ENCODE data around the gene CBFA2T3. TPM values are rescaled to one million over a fixed set of nuclear protein-coding genes. Genes with fewer than 3 reads are reported as not detected.

CBFA2T3 gene
- polyA plus RNA-seq, 3 donors = 5.3 to 32.2 (median 6.2) TPM

DNA sequence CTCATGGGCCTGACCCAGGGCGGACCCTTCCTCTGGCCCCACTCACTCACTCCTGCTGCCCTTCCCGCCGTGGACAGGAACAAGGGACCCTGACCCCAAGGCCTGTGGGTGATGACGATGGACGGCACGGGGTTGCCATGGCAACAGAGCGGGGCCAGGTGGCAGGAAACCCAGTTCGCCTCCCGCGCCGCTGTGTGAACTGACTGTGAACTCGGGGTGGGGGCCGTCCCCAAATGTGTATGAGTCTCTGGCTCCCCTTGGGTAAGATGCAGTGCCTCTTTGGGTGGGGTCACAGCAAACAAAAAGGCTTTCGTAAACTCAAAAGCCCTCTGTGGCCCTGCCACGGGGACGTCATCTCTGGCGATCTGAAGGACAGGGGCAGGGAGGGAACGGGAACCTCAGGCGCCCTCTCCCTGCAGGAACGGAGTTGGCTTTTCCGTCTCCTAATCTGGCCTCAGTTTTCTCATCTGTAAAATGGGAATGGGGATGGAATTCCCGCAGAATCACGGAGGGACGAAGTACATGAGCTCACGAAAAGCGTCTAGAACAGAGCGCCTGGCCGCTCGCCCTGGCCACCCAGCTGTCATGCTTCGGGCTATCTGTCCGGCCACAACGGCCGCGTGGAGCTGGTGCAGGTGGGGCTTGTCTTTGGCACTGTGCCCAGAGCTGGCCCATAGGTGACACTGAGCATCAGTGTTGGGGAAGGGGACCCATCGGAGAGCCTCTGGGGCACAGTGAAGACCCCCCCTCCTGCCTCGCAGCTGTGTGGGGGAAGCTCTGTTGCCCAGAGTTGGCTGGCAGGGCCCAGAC lies 65.7 kb downstream of the CBFA2T3 start:
- H3K9me3 Mint-ChIP-seq = peaks cover 0 to 6% (median 2%) of the 10 kb centered on the region in 7 donors
- no peak overlapping the region for H3K9ac ChIP-seq (ENCODE audit: insufficient read depth, low read length, poor library complexity, severe bottlenecking)
- peaks cover 13 to 44% of the 10 kb centered on the region in 2 donors for H3K36me3 ChIP-seq (replicated peaks in 1 of 2; ENCODE audit: control insufficient read depth in 1 of 2, insufficient read depth in 2 of 2, low read length in 2 of 2)
- no peak for TF ChIP-seq CTCF (IDR thresholded peaks at IDR 0.05)
- peaks cover under 1% of the 10 kb centered on the region for H3K4me1 Mint-ChIP-seq
- H2AFZ ChIP-seq (ENCODE audit: insufficient read depth, low read depth, low read length, poor library complexity, severe bottlenecking) = no peak overlapping the region
- H4K20me1 ChIP-seq (ENCODE audit: insufficient read depth, low read length) = peaks cover 99% of the 10 kb centered on the region
- H3K27ac ChIP-seq (ENCODE audit: low read depth in 1 of 2, low read length in 2 of 2) = no peak overlapping the region
- 92% methylated on average over 30 of the region's 36 CpGs for WGBS (ENCODE audit: insufficient coverage)
- peaks cover 0 to 4% of the 10 kb centered on the region in 2 donors for H3K4me1 ChIP-seq (ENCODE audit: control insufficient read depth in 1 of 2, insufficient read depth in 2 of 2, low read length in 2 of 2)
- H3K4me3 Mint-ChIP-seq = no peak overlapping the region
- no peak for DNase-seq
- no peaks in the 10 kb centered on the region for H3K27me3 ChIP-seq (ENCODE audit: control insufficient read depth in 2 of 2, insufficient read depth in 2 of 2, low read length in 2 of 2)
- H3K9me3 ChIP-seq (replicated peaks in 1 of 2; ENCODE audit: control insufficient read depth in 1 of 2, insufficient read depth in 1 of 2, low read length in 2 of 2) = peaks cover 0 to 9% of the 10 kb centered on the region in 2 donors
- H3K4me3 ChIP-seq (replicated peaks in 1 of 3; ENCODE audit: low read depth in 2 of 3, low read length in 3 of 3) = no peak overlapping the region
- no peaks in the 10 kb centered on the region for H3K27me3 Mint-ChIP-seq (ENCODE audit: low read depth in 3 of 3)
- H3K36me3 Mint-ChIP-seq = peaks cover 18 to 41% of the 10 kb centered on the region in 2 donors
- intact Hi-C loops (cut with micrococcal nuclease) = no loop called here
- H3K79me2 ChIP-seq (ENCODE audit: insufficient read depth, low read length) = peaks cover 69% of the 10 kb centered on the region
- H3K27ac Mint-ChIP-seq = peak overlapping the region in 1 of 7 donors; percentile 70
- H3K4me2 ChIP-seq (replicated peaks; ENCODE audit: extremely low read depth, low read length, poor library complexity, severe bottlenecking) = no peak overlapping the region

DNA sequence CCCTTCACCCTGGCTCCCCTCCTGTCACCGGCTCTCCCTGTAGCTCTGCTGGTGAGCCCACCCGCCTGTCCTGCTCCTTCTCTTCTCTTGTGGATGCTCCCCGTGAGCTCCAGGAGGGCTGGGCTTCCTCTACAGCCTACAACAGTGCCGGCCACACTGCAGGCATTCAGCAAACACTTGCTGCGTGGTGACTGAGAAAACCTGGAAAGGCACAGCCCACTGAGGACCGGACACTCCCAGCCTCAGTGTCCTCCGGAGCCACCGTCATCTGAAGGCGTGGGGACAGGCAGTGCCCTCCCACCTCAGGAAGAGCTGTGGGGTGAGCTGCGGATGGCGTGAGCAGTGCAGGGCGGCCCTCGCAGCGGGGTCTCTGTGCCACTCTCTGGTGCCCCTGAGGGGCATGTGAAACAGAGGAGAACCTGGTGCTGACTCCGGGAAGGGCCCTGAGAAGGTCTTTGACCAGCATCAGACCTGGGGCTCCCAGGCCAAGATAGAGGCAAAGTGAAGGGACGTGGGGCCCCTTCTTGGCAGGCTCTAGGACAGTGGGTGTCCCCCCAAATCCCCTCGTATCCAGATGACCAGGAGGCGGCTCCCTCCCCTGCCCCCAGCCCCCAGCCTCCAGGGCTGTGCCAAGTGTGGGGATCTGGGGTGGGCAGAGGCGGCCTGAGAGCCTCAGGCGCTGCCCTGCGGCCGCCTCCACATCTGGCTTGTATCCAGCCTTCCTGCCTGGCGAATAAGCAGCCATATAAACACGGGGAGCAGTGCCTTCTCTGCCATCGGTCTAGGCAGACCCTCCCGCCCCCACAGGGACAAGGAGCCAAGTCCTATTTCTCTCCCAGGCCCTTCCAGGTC lies 66.5 kb downstream of the CBFA2T3 start:
- Mint-ChIP-seq H3K27me3 (ENCODE audit: low read depth in 3 of 3) (no peaks in the 10 kb centered on the region), H3K4me3 (no peak overlapping the region), H3K36me3 (peaks cover 14 to 35% of the 10 kb centered on the region in 2 donors), H3K4me1 (peaks cover 5% of the 10 kb centered on the region), H3K27ac (peak overlapping the region in 1 of 7 donors; percentile 69), H3K9me3 (peaks cover 0 to 4% (median 2%) of the 10 kb centered on the region in 7 donors)
- 89% methylated on average over 19 of the region's 26 CpGs for WGBS (ENCODE audit: insufficient coverage)
- Histone ChIP-seq H3K4me2 (replicated peaks; ENCODE audit: extremely low read depth, low read length, poor library complexity, severe bottlenecking) (no peak overlapping the region), H3K9me3 (replicated peaks in 1 of 2; ENCODE audit: control insufficient read depth in 1 of 2, insufficient read depth in 1 of 2, low read length in 2 of 2) (peaks cover 0 to 9% of the 10 kb centered on the region in 2 donors), H3K27ac (ENCODE audit: low read depth in 1 of 2, low read length in 2 of 2) (no peak overlapping the region), H4K20me1 (ENCODE audit: insufficient read depth, low read length) (peaks cover 99% of the 10 kb centered on the region), H3K9ac (ENCODE audit: insufficient read depth, low read length, poor library complexity, severe bottlenecking) (no peak overlapping the region), H3K27me3 (ENCODE audit: control insufficient read depth in 2 of 2, insufficient read depth in 2 of 2, low read length in 2 of 2) (no peaks in the 10 kb centered on the region), H3K79me2 (ENCODE audit: insufficient read depth, low read length) (peaks cover 75% of the 10 kb centered on the region), H3K36me3 (replicated peaks in 1 of 2; ENCODE audit: control insufficient read depth in 1 of 2, insufficient read depth in 2 of 2, low read length in 2 of 2) (peaks cover 9 to 38% of the 10 kb centered on the region in 2 donors), H2AFZ (ENCODE audit: insufficient read depth, low read depth, low read length, poor library complexity, severe bottlenecking) (no peak overlapping the region), H3K4me3 (replicated peaks in 1 of 3; ENCODE audit: low read depth in 2 of 3, low read length in 3 of 3) (no peak overlapping the region), H3K4me1 (ENCODE audit: control insufficient read depth in 1 of 2, insufficient read depth in 2 of 2, low read length in 2 of 2) (peaks cover 0 to 8% of the 10 kb centered on the region in 2 donors)
- intact Hi-C loops (cut with micrococcal nuclease) = no loop called here
- DNase-seq = no peak
- no peak for TF ChIP-seq CTCF (IDR thresholded peaks at IDR 0.05)

All from CD14-positive monocyte (primary cell).